H1 (cell line): ENCODE data around the gene CC2D1B. TPM values are rescaled to one million over a fixed set of nuclear protein-coding genes. Genes with fewer than 3 reads are reported as not detected.

Source experiments
- CTCF ChIA-PET: fragments of 300-600 bp; sonication (Branson Sonifier 250); formaldehyde crosslinking; loops from one replicate; lab custom pipeline; 2021; ENCODE audit not compliant: partially characterized antibody; lab: Charles Lee
- POLR2A ChIA-PET: fragments of 300-600 bp; sonication (Branson Sonifier 250); formaldehyde crosslinking; loops from one replicate; lab custom pipeline; 2021; ENCODE audit warnings: inconsistent platforms; ENCODE audit not compliant: partially characterized antibody; lab: Charles Lee
- DNase-seq, 2 experiments: peaks; one replicate each; pipeline versions ENCODE4 v3.0.0 to v3.0.0-alpha.2; 2010 to 2022; ENCODE audit warnings: low spot score in 2 of 2, low read depth in 1 of 2, mixed read lengths in 1 of 2
- FAIRE-seq: peaks from 2 replicates; lab custom pipeline; 2011; peaks lifted over from hg19 to GRCh38; lab: Jason Lieb, UNC
- H2AFZ ChIP-seq: 2 replicates; pipeline ENCODE4 v1.8.1; 2012; ENCODE audit warnings: low read length, inconsistent platforms
- H2AK5ac ChIP-seq: 2 replicates; pipeline ENCODE4 v1.6.1; 2013; ENCODE audit warnings: low read depth, low read length
- H2BK120ac ChIP-seq: replicated peaks from 2 replicates; pipeline ENCODE3; 2013; ENCODE audit warnings: low read depth, low read length, inconsistent platforms
- H2BK12ac ChIP-seq: 2 replicates; pipeline ENCODE4 v1.6.1; 2013; ENCODE audit warnings: low read depth, low read length
- H2BK15ac ChIP-seq: 2 replicates; pipeline ENCODE4 v1.6.1; 2013; ENCODE audit warnings: low read length
- H2BK20ac ChIP-seq: 2 replicates; pipeline ENCODE4 v1.6.1; 2013; ENCODE audit warnings: low read length
- H2BK5ac ChIP-seq: 2 replicates; pipeline ENCODE4 v1.6.1; 2013; ENCODE audit warnings: low read depth, low read length
- H3K14ac ChIP-seq: 2 replicates; pipeline ENCODE4 v1.6.1; 2013; ENCODE audit warnings: inconsistent platforms; ENCODE audit not compliant: insufficient read length
- H3K18ac ChIP-seq: 2 replicates; pipeline ENCODE4 v1.6.1; 2013; ENCODE audit warnings: low read length; ENCODE audit errors: extremely low read depth
- H3K23ac ChIP-seq: 2 replicates; pipeline ENCODE4 v1.6.1; 2013; ENCODE audit warnings: inconsistent platforms; ENCODE audit not compliant: insufficient read length
- H3K23me2 ChIP-seq: 2 replicates; pipeline ENCODE4 v1.6.1; 2013; ENCODE audit warnings: low read depth, low read length
- H3K27ac ChIP-seq: 2 replicates; pipeline ENCODE4 v1.6.1; 2011; ENCODE audit warnings: low read depth, low read length, inconsistent platforms
- H3K27me3 ChIP-seq, 4 experiments: replicated peaks in 1 of 4; 1 replicate in 1 of 4; 2 replicates in 3 of 4; pipeline versions ENCODE4 v1.6.1 to v1.8.1; 2011 to 2013; ENCODE audit warnings: low read length in 3 of 4, mild to moderate bottlenecking in 3 of 4, inconsistent platforms in 2 of 4, mixed read lengths in 2 of 4, moderate library complexity in 1 of 4; ENCODE audit not compliant: control insufficient read depth in 3 of 4, insufficient read depth in 3 of 4; ENCODE audit errors: extremely low read depth in 1 of 4
- H3K36me3 ChIP-seq, 4 experiments: 2 replicates each; pipeline versions ENCODE4 v1.6.1 to v1.8.1; 2011 to 2013; ENCODE audit warnings: mild to moderate bottlenecking in 4 of 4, low read length in 3 of 4, moderate library complexity in 2 of 4, control low read depth in 1 of 4, inconsistent platforms in 1 of 4; ENCODE audit not compliant: insufficient read depth in 4 of 4, control insufficient read depth in 2 of 4
- H3K4ac ChIP-seq: replicated peaks from 2 replicates; pipeline ENCODE3; 2013; ENCODE audit warnings: low read length, low read depth, mixed read lengths, inconsistent platforms; ENCODE audit not compliant: insufficient read length
- H3K4me1 ChIP-seq, 4 experiments: replicated peaks in 1 of 4; 1 replicate in 1 of 4; 2 replicates in 3 of 4; pipeline versions ENCODE4 v1.6.1 to v1.8.1; 2011 to 2013; ENCODE audit warnings: low read length in 3 of 4, inconsistent platforms in 2 of 4, mixed read lengths in 1 of 4; ENCODE audit not compliant: insufficient read depth in 4 of 4, control insufficient read depth in 3 of 4
- H3K4me2 ChIP-seq, 2 experiments: 2 replicates each; pipeline versions ENCODE4 v1.6.1 to v1.8.1; 2011 to 2013; ENCODE audit warnings: low read depth in 2 of 2, low read length in 2 of 2, control low read depth in 1 of 2, inconsistent platforms in 1 of 2, mild to moderate bottlenecking in 1 of 2; ENCODE audit not compliant: insufficient read depth in 1 of 2
- H3K4me3 ChIP-seq, 4 experiments: fragments of 200-600, 300-600 bp in 1 of 4; sonication (generic), shearing (Covaris generic), sonication (Bioruptor Twin) in 1 of 4; 2 replicates each; pipeline versions ENCODE4 v1.5.1 to v1.8.1; 2011 to 2016; ENCODE audit warnings: low read length in 4 of 4, low read depth in 3 of 4, control low read depth in 2 of 4, inconsistent platforms in 2 of 4, mild to moderate bottlenecking in 2 of 4, mixed read lengths in 1 of 4, moderate library complexity in 1 of 4; ENCODE audit not compliant: insufficient read depth in 2 of 4; ENCODE audit errors: extremely low read depth in 1 of 4
- H3K56ac ChIP-seq: replicated peaks from 2 replicates; pipeline ENCODE3; 2013; ENCODE audit warnings: low read depth, mild to moderate bottlenecking, mixed read lengths, low read length, inconsistent platforms; ENCODE audit not compliant: insufficient read length
- H3K79me1 ChIP-seq: 2 replicates; pipeline ENCODE4 v1.6.1; 2013; ENCODE audit warnings: low read depth, low read length, control low read depth
- H3K79me2 ChIP-seq, 2 experiments: 2 replicates each; pipeline versions ENCODE4 v1.6.1 to v1.8.1; 2012 to 2013; ENCODE audit warnings: low read length in 2 of 2, mild to moderate bottlenecking in 2 of 2, inconsistent platforms in 1 of 2; ENCODE audit not compliant: insufficient read depth in 2 of 2, control insufficient read depth in 1 of 2
- H3K9ac ChIP-seq, 4 experiments: replicated peaks in 1 of 4; 1 replicate in 1 of 4; 2 replicates in 3 of 4; pipeline versions ENCODE4 v1.6.1 to v1.8.1; 2011 to 2013; ENCODE audit warnings: low read depth in 3 of 4, low read length in 3 of 4, control low read depth in 2 of 4, mild to moderate bottlenecking in 2 of 4, moderate library complexity in 2 of 4, inconsistent platforms in 1 of 4; ENCODE audit errors: extremely low read depth in 1 of 4
- H3K9me3 ChIP-seq, 2 experiments: 2 replicates each; pipeline versions ENCODE4 v1.6.1 to v1.8.1; 2012 to 2013; ENCODE audit warnings: mild to moderate bottlenecking in 2 of 2, moderate library complexity in 2 of 2, control low read depth in 1 of 2, inconsistent platforms in 1 of 2, low read depth in 1 of 2, low read length in 1 of 2, mixed read lengths in 1 of 2; ENCODE audit not compliant: insufficient read depth in 2 of 2
- H4K20me1 ChIP-seq, 2 experiments: replicated peaks in 1 of 2; 2 replicates each; pipeline versions ENCODE3 to v1.8.1; 2011 to 2013; ENCODE audit warnings: inconsistent platforms in 2 of 2, low read length in 2 of 2, mild to moderate bottlenecking in 1 of 2; ENCODE audit not compliant: insufficient read depth in 2 of 2, control insufficient read depth in 1 of 2
- H4K5ac ChIP-seq: 2 replicates; pipeline ENCODE4 v1.6.1; 2013; ENCODE audit warnings: low read length, low read depth, mixed read lengths, inconsistent platforms; ENCODE audit not compliant: insufficient read length
- H4K8ac ChIP-seq: 2 replicates; pipeline ENCODE4 v1.8.0; 2013; ENCODE audit warnings: mild to moderate bottlenecking, moderate library complexity, low read length, inconsistent platforms; ENCODE audit not compliant: insufficient read depth; ENCODE audit errors: extremely low read depth
- H4K91ac ChIP-seq: replicated peaks from 2 replicates; pipeline ENCODE3; 2013; ENCODE audit warnings: low read length, mixed read lengths, inconsistent platforms; ENCODE audit not compliant: insufficient read length
- CTCF ChIP-seq, 3 experiments: IDR thresholded peaks; 1 replicate in 2 of 3; 2 replicates in 1 of 3; pipeline versions ENCODE4 v1.5.1 to v1.6.1; 2011; ENCODE audit warnings: low read length in 3 of 3, mild to moderate bottlenecking in 3 of 3, inconsistent platforms in 2 of 3, low read depth in 1 of 3, moderate library complexity in 1 of 3; ENCODE audit not compliant: insufficient read depth in 1 of 3; ENCODE audit errors: control extremely low read depth in 1 of 3
- HDAC6 ChIP-seq: IDR thresholded peaks from one replicate; pipeline ENCODE4 v1.7.1; 2012; ENCODE audit warnings: low read depth, mild to moderate bottlenecking, inconsistent platforms, low read length, moderate library complexity
- JUN ChIP-seq: IDR thresholded peaks from 2 replicates; pipeline ENCODE4 v1.6.1; 2011; ENCODE audit warnings: low read depth, mild to moderate bottlenecking, improper control_type of control experiment, low read length
- PHF8 ChIP-seq: fragments of 200-600 bp; sonication (generic); conservative IDR thresholded peaks from 2 replicates; pipeline ENCODE4 v1.7.1; 2012; ENCODE audit warnings: low read depth, mild to moderate bottlenecking, inconsistent platforms, low read length, moderate library complexity
- RXRA ChIP-seq: IDR thresholded peaks from 2 replicates; pipeline ENCODE4 v1.6.1; 2011; ENCODE audit warnings: low read depth, mild to moderate bottlenecking, low read length, moderate library complexity; ENCODE audit not compliant: insufficient read depth
- SP1 ChIP-seq: IDR thresholded peaks from 2 replicates; pipeline ENCODE4 v1.6.1; 2011; ENCODE audit warnings: low read depth, low read length
- TEAD4 ChIP-seq: IDR thresholded peaks from 2 replicates; pipeline ENCODE4 v1.6.1; 2012; ENCODE audit warnings: low read depth, low read length, inconsistent platforms, mixed read lengths
- WGBS, 2 experiments: shearing (Covaris generic) in 1 of 2; methylation state at CpG; one replicate each; pipeline versions ENCODE4 v1.1.6 to v1.1.7; 2013 to 2015; ENCODE audit warnings: low lambda C conversion rate in 2 of 2, mixed read lengths in 2 of 2, inconsistent platforms in 1 of 2, low coverage in 1 of 2, missing lambda C conversion rate in 1 of 2; ENCODE audit not compliant: insufficient replicate concordance in 2 of 2, insufficient coverage in 1 of 2, insufficient read length in 1 of 2; ENCODE audit errors: extremely low coverage in 1 of 2, missing lambda C conversion rate in 1 of 2; 5-methylcytosine and 5-hydroxymethylcytosine counted together
- polyA plus RNA-seq, 7 experiments: library from polyadenylated mRNA; depleted of rRNA in 3 of 7; stranded (reverse) in 5 of 7; unstranded in 2 of 7; fragments of >200 nt in 5 of 7; fragments of 200-250 nt in 2 of 7; gene quantifications; 1 replicate in 5 of 7; 2 replicates in 1 of 7; 4 replicates in 1 of 7; pipeline versions ENCODE4 v1.2.1 to v1.2.3, GENCODE V29; 2011 to 2013; ENCODE audit warnings: missing spikeins in 2 of 7, mixed read lengths in 2 of 7
- total RNA-seq: library from RNA; stranded (reverse); fragmentation: NEBNext Ultra II Directional; extraction: Animal tissue kit (Norgen Biotek cat#: 25700); gene quantifications from 2 replicates; pipeline ENCODE4 v1.2.1, GENCODE V29; 2021

CC2D1B gene
- total and polyA plus RNA-seq, 2 of the 8 experiments (the other 6 are each of a cell fraction or from before 2014, with no cell fraction given) = 7.4 to 13.1 TPM

- Histone ChIP-seq H3K23me2 (peaks cover 5% of the 10 kb centered on the region; the same call in 1 of the 2 replicates), H4K91ac (peak within 1 kb of the TSS; percentile 5), H4K8ac (peak within 1 kb of the TSS; percentile 99; the same call in 1 of the 2 replicates), H2BK15ac (0 out of 2 replicates have a peak within 1 kb of the TSS, but pooled peaks have one; percentile 20), H3K4me1 (peaks cover 0 to 7% (median 0%) of the 10 kb centered on the region in 4 experiments; a peak in 1 of 7 replicates), H3K9ac (peak within 1 kb of the TSS; percentile 89 to 98 (median 96)), H3K27ac (peak within 1 kb of the TSS; percentile 97), H3K56ac (peak within 1 kb of the TSS; percentile 88), H2BK5ac (peak within 1 kb of the TSS; percentile 97), H3K4me2 (peak within 1 kb of the TSS; percentile 71 to 82), H3K79me1 (0 out of 2 replicates have a peak, but pooled peaks cover 2% of the 10 kb centered on the region), H3K4ac (no peak within 1 kb of the TSS), H3K36me3 (peaks cover 20 to 49% (median 44%) of the 10 kb centered on the region in 4 experiments), H3K4me3 (peak within 1 kb of the TSS; percentile 89 to 94 (median 91)), H2AK5ac (peak within 1 kb of the TSS; percentile 34; the same call in 1 of the 2 replicates), H3K23ac (no peak within 1 kb of the TSS), H3K79me2 (peaks cover 5 to 68% of the 10 kb centered on the region in 2 experiments; a peak in 3 of 4 replicates), H3K9me3 (no peaks in the 10 kb centered on the region), H2BK20ac (no peak within 1 kb of the TSS; the same call in 1 of the 2 replicates), H3K18ac (peak within 1 kb of the TSS; percentile 84), H2BK12ac (peak within 1 kb of the TSS; percentile 72; the same call in 1 of the 2 replicates), H2AFZ (peak within 1 kb of the TSS; percentile 91), H2BK120ac (no peak within 1 kb of the TSS), H4K5ac (peak within 1 kb of the TSS; percentile 95), H3K27me3 (no peaks in the 10 kb centered on the region), H3K14ac (no peak within 1 kb of the TSS), H4K20me1 (peaks cover 5 to 7% of the 10 kb centered on the region in 2 experiments)
- DNase-seq (peak; percentile 92 to 98), FAIRE-seq (peak; percentile 81)
- ChIA-PET CTCF (interaction anchor here (0.9 to 1.8 kb wide), 6 partner anchors 11 to 281 kb away, joined by 3 to 5 read pairs (median 4); no protein-coding TSS in a partner anchor), POLR2A (interaction anchor here (0.7 to 9.8 kb wide), 52 partner anchors 8 to 572 kb away, joined by 3 to 82 read pairs (median 4); partner anchors contain the start of genes BTF3L4, CC2D1B, KTI12 and SHISAL2A)
- WGBS, 2 experiments = 1% methylated on average over 57 of the region's 57 CpGs; no CpG with 5 or more reads in 1 of the 2 experiments
- TF ChIP-seq PHF8 (peak; percentile 90), TEAD4 (0 out of 2 replicates have a peak, but pooled peaks have one; percentile 18), SP1 (peak; percentile 80), CTCF (IDR thresholded peaks at IDR 0.05; ENCODE audit: control extremely low read depth in 1 of 3, insufficient read depth in 1 of 3, low read depth in 1 of 3, low read length in 3 of 3) (peak; percentile 53 to 87 (median 60)), RXRA (no peak), HDAC6 (no peak), JUN (0 out of 2 replicates have a peak, but pooled peaks have one; percentile 6)
Measured at GRCh38 chr1:52404116-52404974, 38.3 kb upstream of the CC2D1B start, which contains the start of the genes ORC1 and PRPF38A. ORC1 (minus strand) TSS chr1:52404423; CDS start chr1:52402223, 2,200 bp downstream. PRPF38A (plus strand) TSS chr1:52404602; CDS start chr1:52404750, 148 bp downstream.
